ENCODE data around the gene NET1. TPM values are rescaled to one million over a fixed set of nuclear protein-coding genes. Genes with fewer than 3 reads are reported as not detected.
"Not testable (repeated sequence)": the region's sequence is repeated elsewhere in the genome, so short reads cannot be mapped to it uniquely, and the experiment has no call there.

NET1 gene
- total and polyA plus RNA-seq, 7 donors = 75.3 to 333 (median 199) TPM

DNA sequence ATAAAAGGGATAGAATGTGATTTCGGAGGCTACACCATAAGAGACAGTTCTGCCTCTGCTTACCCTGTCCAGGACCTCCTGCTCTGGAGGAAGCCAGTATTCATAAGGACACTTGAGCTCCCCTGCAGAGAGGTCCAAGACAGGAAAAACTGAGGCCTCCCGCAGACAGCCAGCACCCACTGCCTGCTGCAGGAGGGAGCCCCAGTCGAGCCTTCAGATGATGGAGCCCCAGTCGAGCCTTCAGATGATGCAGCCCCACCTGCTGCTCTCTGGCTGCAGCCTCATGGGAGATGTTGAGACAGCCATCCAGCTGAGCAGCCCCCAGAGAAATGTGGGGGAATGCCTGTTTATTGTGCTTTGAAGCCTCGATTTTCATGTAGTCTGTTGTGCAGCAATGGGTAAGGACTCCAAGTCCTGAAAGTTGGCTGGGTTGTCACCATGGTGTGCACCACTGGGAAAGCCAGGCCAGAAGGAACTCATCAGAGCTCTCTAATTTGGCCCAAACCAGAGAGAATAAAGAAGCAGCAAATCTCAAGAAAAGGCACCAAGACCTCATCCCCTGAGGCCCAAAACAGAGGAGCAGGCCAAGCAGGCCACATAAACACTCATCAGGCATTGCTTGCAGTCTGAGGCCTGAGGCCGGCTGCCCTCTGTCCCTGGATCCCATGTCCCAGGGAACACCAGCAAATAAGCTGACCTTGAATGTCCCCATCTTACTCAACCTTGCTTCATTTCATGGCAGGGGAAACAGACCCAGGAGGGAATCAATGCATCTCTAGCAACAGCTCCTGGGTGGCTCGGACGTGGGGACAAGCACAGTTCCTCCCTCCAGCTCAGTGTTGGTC lies 56.1 kb downstream of the NET1 start:
- TF ChIP-seq, protein P1, sequence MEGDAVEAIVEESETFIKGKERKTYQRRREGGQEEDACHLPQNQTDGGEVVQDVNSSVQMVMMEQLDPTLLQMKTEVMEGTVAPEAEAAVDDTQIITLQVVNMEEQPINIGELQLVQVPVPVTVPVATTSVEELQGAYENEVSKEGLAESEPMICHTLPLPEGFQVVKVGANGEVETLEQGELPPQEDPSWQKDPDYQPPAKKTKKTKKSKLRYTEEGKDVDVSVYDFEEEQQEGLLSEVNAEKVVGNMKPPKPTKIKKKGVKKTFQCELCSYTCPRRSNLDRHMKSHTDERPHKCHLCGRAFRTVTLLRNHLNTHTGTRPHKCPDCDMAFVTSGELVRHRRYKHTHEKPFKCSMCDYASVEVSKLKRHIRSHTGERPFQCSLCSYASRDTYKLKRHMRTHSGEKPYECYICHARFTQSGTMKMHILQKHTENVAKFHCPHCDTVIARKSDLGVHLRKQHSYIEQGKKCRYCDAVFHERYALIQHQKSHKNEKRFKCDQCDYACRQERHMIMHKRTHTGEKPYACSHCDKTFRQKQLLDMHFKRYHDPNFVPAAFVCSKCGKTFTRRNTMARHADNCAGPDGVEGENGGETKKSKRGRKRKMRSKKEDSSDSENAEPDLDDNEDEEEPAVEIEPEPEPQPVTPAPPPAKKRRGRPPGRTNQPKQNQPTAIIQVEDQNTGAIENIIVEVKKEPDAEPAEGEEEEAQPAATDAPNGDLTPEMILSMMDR (IDR thresholded peaks at IDR 0.05) = no peak
- TF ChIP-seq POLR2A (IDR thresholded peaks at IDR 0.05) = no peak
- peak overlapping the region in 2 of 4 donors; percentile 74 to 85 for H3K27ac ChIP-seq
- no peaks in the 10 kb centered on the region for H3K36me3 ChIP-seq
- peaks cover 0 to 36% (median 29%) of the 10 kb centered on the region in 4 donors for H3K4me1 ChIP-seq
- WGBS, 2 donors = 95% methylated on average over 8 of the region's 8 CpGs
- H3K4me3 ChIP-seq = no peak overlapping the region
- no peaks in the 10 kb centered on the region for H3K27me3 ChIP-seq
- H3K9me3 ChIP-seq = no peaks in the 10 kb centered on the region
- peak; percentile 48 for DNase-seq
- intact Hi-C loops (cut with DNase I) = loop anchor here (5.0 kb wide), 2 partner anchors 64 to 79 kb away; no protein-coding TSS in a partner anchor

DNA sequence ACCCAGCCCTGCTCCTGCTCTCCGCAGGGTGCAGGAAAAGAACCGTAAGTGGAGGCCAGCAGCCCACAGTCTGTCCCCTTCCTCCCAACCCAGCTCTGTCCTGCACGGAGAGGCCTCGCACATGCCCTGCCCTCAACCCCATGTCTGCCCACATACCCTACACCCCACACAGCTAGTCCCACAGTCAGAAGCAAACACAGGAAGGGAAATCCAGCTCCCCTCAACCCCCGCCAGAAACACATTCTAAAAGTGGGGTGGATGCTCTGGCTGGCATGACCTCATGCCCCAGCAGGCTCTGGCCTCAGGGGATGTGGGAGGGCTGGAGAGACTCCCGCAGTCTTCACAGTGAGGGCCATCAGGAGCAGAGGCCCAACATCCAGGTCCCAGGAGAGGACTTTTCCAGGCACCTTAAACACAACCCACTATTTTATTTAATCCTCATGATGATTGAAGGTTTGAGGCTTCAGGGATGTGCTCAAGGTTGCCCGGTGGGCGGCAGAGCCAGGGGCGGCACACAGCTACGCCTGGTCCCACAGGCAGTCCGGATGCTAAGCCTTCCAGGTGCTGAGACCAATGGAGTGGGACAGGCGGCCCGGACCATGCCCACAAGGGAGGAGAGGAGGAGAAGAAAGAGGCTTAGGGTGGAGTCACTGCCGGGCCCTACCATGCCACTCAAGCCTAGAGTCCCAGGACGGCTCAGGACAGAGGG lies 57.1 kb downstream of the NET1 start:
- no peaks in the 10 kb centered on the region for H3K27me3 ChIP-seq
- H3K4me1 ChIP-seq = peaks cover 0 to 34% (median 25%) of the 10 kb centered on the region in 4 donors
- no peaks in the 10 kb centered on the region for H3K9me3 ChIP-seq
- no peak overlapping the region for H3K27ac ChIP-seq
- H3K4me3 ChIP-seq = no peak overlapping the region
- TF ChIP-seq EP300 (IDR thresholded peaks at IDR 0.05) (no peak), POLR2AphosphoS5 (IDR thresholded peaks at IDR 0.05) (no peak), POLR2A (IDR thresholded peaks at IDR 0.05) (no peak)
- TF ChIP-seq, protein P1 (IDR thresholded peaks at IDR 0.05) = no peak
- DNase-seq = peak; percentile 55
- intact Hi-C loops (cut with DNase I) = loop anchor here (5.0 kb wide), 2 partner anchors 63 to 78 kb away; no protein-coding TSS in a partner anchor
- WGBS, 2 donors = 84 to 90% methylated on average over 15 of the region's 15 CpGs
- no peaks in the 10 kb centered on the region for H3K36me3 ChIP-seq

DNA sequence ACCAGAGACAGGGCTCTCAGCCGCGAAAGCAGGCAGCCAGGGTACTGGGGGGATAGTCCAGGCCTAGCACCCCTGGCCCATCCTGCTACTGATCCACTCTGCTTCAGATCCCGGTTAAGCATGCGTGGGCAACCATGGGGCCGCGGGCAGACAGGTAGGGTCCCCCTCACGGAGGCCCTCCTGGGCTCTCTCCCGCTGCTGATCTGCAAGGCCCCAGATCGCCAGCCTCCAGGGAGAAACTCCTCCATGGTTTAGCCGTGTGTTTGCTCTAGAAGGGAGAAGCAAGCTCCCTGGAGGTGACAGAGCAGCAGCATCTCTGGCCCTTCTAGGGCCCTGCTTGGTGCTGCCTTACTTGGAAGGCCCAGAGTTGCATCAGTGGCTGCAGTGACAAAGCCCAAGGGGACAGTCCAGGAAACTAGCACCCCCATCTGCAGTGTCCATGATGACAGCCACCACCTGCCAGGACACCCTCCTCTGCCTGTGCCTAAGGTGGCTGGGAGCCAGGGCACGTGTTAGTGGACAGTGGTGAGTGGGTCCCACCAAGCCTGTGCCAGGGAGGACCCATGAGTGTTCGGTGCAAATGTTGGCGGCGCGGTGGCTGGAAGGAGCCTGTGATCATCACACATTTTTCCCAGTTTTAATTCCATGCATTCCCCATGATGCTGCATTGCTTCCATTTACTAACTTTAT lies 57.9 kb downstream of the NET1 start:
- intact Hi-C loops (cut with DNase I) = no loop called here
- Histone ChIP-seq H3K4me3 (no peak overlapping the region), H3K4me1 (peaks cover 0 to 28% (median 20%) of the 10 kb centered on the region in 4 donors), H3K36me3 (no peaks in the 10 kb centered on the region), H3K27me3 (no peaks in the 10 kb centered on the region), H3K9me3 (no peaks in the 10 kb centered on the region), H3K27ac (no peak overlapping the region)
- DNase-seq = no peak
- TF ChIP-seq POLR2AphosphoS5 (IDR thresholded peaks at IDR 0.05) (no peak), EP300 (IDR thresholded peaks at IDR 0.05) (no peak), POLR2A (IDR thresholded peaks at IDR 0.05) (no peak)
- TF ChIP-seq, protein P1 (IDR thresholded peaks at IDR 0.05) = no peak
- 94 to 96% methylated on average over 15 of the region's 15 CpGs for WGBS, 2 donors

DNA sequence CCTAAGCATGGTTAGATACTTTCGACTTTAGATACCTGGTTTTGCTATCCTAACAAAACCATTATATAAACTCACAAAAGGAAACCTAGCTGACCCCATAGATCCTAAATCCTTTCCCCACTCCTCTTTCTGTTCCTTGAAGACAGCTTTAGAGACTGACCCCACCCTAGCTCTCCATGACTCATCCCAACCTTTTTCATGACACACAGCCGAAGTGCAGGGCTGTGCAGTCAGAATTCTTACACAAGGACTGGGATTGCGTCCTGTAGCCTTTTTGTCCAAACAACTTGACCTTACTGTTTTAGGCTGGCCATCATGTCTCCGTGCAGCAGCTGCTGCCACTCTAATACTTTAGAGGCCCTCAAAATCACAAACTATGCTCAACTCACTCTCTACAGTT lies 62.3 kb downstream of the NET1 start:
- H3K27ac ChIP-seq; H3K4me3 ChIP-seq; H3K27me3 ChIP-seq; H3K4me1 ChIP-seq; intact Hi-C loops (cut with DNase I); H3K9me3 ChIP-seq; H3K36me3 ChIP-seq: not testable (repeated sequence)
- DNase-seq = peak; percentile 56
- 75 to 81% methylated on average over 4 of the region's 4 CpGs for WGBS, 2 donors

DNA sequence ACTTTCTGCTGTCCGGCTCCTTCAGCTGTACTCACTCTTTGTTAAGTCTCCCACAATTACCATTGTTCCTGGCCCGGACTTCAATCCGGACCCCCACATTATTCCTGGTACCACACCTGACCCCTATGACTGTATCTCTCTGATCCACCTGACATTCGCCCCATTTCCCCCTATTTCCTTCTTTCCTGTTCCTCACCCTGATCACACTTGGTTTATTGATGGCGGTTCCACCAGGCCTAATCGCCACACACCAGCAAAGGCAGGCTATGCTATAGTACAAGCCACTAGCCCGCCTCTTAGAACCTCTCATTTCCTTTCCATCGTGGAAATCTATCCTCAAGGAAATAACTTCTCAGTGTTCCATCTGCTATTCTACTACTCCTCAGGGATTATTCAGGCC lies 62.7 kb downstream of the NET1 start:
- H3K27ac ChIP-seq; intact Hi-C loops (cut with DNase I); DNase-seq; H3K27me3 ChIP-seq; H3K4me1 ChIP-seq; H3K36me3 ChIP-seq; H3K4me3 ChIP-seq; H3K9me3 ChIP-seq: not testable (repeated sequence)
- 92 to 93% methylated on average over 6 of the region's 8 CpGs for WGBS, 2 donors

DNA sequence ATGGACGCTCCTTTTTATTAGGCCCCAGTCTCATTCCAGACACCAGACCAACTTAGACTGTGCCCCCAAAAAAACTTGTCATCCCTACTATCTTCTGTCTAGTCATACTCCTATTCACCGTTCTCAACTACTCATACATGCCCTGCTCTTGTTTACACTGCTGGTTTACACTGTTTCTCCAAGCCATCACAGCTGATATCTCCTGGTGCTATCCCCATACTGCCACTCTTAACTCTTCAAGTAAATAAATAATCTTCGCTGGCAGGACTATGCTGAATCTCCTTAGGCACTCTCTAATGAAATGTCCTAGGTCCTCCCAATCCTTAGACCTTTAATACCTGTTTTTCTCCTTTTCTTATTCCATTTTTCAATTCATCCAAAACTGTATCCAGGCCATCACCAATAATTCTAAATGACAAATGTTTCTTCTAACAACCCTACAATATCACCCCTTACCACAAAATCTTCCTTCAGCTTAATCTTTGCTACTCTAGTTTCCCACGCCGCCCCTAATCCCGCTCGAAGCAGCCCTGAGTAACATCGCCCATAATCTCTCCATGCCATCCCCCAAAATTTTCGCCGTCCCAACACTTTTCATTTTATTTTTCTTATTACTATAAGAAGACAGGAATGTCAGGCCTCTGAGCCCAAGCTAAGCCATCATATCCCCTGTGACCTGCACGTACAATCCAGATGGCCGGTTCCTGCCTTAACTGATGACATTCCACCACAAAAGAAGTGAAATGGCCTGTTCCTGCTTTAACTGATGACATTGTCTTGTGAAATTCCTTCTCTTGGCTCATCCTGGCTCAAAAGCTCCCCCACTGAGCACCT lies 63.8 kb downstream of the NET1 start:
- 95 to 96% methylated on average over 11 of the region's 12 CpGs for WGBS, 2 donors
- H3K27me3 ChIP-seq; intact Hi-C loops (cut with DNase I); H3K27ac ChIP-seq; H3K4me3 ChIP-seq; H3K36me3 ChIP-seq; H3K9me3 ChIP-seq; H3K4me1 ChIP-seq: not testable (repeated sequence)
- peak; percentile 12 for DNase-seq
